SHP77 (cell line): ENCODE data around the gene VAT1L.
"Not testable (repeated sequence)": the region's sequence is repeated elsewhere in the genome, so short reads cannot be mapped to it uniquely, and the experiment has no call there.

Source experiments
- DNase-seq, 2 experiments: peaks; one replicate each; lab custom pipeline; 2025; lab: John Stamatoyannopoulos, UW

The VAT1L gene

DNA sequence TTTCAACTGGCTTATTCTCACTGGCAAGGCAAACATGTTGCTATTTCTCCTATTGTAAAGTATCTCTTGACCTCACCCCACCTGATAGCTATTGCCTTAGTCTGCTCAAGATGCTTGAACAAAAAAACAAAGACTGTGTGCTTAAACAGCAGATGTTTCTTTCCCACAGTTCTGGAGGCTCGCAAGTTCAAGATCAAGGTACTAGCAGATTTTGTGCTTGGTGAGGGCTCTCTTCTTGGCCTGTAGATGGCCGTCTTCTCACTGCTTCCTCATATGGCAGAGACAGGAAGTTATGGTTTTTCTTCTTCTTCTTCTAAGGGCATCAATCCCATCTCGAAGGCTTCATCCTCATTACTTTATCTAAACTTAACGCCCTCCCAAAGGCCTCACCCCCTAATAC lies 124.3 kb downstream of the VAT1L start:
- no peak for DNase-seq

DNA sequence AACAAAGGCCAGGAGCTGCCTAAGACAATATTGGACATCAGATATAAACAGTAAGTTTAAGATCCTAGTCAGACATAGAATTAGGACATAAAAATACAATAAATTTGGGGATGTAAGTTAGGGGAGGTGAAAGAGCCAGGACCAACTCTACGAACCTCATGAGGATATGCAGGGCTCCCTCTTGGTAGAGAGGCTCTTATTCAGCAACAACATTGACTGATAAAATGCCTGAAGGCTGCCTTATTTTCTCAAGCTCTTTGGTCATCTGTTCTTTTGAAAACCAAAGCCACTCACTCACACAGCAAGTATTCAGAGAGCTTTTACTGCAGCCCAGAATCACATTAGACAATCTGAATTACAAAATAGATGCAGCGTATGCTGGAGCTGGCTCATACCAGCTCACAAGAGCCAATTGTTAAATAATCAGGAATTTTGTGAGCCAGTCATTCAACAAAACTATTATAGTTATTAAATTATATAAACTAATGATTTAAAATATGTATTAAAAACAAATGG lies 125.4 kb downstream of the VAT1L start:
- no peak for DNase-seq

DNA sequence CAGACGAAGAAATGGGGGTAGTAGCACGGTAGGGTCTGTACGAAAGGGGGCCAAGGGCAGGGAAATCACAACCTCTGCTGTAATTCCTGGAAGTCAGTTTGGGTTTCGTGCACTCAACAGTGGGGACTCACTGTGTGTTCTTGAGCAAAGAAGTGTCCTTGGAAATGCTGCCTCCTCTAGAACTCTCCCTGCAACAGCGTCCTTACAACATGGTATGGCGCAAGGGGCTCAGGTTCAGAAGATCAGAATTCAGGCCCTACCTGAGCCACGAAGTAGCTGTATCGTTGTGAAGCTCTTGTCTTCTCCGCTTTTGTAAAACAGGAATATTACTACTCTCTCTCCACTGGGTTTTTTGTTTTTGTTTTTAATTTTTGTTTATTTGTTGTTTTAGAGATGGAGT lies 127.7 kb downstream of the VAT1L start:
- no peak for DNase-seq

DNA sequence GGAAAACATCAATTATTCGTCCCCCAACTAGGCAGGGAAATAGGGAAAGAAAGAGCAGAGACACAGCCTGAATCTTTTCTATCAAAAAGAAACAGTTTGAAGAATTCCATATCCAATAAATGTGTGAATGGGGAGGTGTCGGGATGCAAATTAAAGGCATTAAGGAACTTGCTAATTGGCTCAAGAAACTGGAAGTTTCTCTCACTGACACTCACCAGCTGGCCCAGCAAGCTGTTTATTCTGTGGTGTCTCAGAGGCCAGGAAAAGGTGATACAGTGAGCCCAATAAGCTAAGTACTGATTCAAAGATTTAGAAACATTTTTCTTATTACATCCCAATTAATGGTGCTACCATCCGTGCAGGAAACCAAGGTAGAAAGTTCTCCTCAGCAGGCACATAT lies 129.6 kb downstream of the VAT1L start:
- DNase-seq, result no peak

DNA sequence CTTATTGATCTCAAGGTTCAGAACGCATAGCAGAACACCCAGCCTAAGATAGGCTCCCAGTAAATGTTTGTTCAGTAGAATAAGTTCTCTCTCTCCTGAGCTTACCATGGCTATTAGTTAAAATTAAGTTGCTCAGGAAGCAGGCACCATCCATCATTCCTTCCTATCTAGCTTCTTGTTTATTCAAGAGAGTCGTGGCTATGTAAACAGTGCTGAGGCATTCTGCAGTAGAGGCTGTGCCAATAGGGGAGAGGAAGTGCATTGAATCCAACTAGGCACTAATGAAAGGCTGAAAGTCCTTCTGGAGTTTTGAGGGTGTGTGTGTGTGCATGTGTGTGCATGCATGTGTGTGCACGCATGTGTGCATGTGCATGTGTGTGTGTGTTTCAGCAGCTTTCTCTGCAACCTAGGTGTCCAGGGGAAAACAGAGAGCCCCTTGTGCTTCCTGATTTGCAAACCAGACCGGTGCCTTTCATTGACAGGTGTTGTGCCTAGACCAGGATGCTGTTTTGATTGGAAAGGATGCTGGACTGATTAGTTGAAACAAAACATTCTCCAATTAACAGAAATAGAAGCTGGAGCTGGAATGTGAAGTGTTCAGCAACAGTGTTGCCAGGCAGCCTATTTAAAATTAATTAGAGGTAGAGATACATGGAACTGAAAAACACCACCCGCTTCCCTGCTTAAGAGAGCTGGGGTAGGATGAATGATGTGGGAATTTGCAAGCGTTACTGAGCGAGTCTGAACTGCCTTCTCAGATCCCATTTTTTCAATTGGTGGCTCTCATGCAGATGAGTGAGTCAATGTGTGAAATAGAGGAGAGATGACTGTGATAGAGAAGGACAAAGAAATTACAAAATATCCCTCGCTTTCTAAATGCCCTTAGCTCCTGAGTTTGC lies 130.7 kb downstream of the VAT1L start:
- DNase-seq, result peak; percentile 5 to 10

DNA sequence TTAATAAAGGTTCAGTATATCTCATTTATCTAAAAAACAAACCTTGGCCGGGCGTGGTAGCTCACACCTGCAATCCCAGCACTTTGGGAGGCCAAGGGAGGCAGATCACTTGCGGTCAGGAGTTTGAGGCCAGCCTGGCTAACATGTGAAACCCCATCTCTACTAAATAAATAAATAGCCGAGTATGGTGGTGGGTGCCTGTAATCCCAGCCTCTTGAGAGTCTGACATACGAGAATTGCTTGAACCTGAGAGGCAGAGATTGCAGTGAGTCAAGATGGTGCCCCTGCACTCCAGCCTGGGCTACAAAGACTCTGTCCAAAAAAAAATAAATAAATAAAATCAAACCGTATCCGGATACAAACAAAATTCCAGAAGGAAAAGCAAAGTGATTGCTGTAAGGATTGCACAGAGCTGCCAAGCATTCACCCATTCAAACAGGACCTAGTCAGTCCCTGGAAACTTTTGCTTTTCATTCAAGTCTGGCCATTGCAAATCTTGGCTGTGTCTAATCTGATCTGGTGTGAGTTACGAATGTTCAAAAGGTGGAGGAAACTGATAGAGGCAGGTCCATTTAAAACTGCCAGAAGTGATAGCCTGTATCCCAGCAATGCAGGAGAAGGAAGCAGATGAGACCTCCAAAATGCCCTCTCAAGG lies 131.5 kb downstream of the VAT1L start:
- DNase-seq, result no peak

GRCh38 chr16:77920984-77921383 lies 132.6 kb downstream of the VAT1L start:
- DNase-seq, result no peak

DNA sequence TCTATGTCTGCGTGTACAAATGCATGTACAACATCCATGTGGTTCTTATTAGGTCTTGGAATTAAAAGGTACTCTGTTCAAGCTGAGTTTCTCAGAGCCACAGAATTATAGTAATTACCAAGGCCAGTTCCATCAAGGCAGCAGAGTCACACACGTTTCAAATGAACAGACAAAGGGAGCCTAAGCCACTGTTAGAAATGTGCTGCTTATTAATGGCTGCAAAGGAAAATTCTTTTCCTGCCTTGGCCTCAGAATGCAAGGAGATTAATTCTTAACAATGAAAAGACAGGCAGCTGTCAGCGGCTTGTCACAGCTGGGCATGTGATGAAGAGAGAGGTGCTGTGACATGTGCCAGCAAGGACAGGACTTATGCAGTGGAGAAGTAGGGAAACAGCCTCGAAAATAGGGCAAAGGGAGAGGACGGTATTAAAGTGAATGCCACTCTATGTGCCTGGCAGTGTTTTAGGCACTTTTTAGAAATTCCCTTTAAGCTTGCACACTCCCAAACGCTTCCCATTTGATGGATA lies 133.9 kb downstream of the VAT1L start:
- no peak for DNase-seq

GRCh38 chr16:77925531-77925930 lies 137.2 kb downstream of the VAT1L start:
- DNase-seq, result no peak

DNA sequence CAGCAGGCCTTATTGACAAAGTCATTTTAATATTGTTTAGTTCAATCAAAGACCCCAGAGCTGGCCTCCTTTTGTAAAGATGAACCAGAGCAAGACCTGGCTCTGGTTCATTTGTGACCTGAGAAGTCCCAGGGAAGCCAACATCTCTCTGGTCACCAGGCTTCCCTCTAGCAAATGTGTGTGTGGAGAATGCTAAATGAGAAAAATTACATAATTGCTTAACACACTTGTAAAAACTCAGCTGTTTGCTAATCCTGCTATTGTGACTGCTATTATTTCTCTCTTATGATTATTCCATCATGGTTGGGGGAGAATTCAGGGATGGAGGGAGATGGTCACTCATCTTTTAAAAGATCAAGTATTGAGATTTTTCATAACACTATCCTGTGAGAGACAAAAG lies 139.7 kb downstream of the VAT1L start:
- DNase-seq, result no peak

DNA sequence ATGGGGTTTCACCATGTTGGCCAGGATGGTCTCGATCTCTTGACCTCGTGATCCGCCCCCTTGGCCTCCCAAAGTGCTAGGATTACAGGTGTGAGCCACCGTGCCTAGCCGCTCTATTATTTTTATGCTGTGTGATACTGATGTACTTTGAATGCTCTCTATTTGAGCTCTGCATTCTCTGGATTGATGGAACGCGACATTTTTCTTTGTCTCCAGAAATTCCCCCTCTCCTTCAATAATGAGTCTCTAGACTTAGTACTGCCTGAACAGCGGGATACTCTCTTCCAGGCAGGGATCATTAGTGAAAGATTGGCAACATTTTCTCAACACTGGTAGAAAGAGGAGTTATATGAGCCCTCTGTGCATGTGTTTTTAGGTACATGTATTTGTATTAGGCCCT lies 140.6 kb downstream of the VAT1L start:
- no peak for DNase-seq

GRCh38 chr16:77931058-77931457 lies 142.7 kb downstream of the VAT1L start:
- no peak for DNase-seq

GRCh38 chr16:77937473-77938149 lies 149.2 kb downstream of the VAT1L start:
- DNase-seq, result no peak

- DNase-seq, result no peak
Observed at GRCh38 chr16:77938913-77939312, 150.5 kb downstream of the VAT1L start.

DNA sequence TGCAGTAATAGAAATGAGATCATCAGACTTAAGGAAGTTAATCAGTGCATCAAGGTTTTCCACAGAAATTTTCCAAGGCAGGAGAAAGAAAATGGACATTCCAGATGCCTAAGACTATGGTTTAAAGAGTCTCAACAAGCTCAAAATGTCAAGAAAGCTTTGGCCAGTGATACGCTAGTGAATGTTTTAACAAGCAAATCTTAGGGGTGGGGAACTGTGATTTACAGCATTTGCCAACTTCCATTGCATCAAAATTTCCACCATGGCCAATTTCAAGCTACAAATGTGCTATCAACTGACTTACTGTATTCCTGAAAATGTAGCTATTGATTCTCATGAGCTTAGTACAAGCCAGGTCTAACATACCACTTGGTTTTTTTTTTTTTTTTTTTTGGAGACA lies 151.6 kb downstream of the VAT1L start:
- DNase-seq, result no peak

- DNase-seq, result peak; percentile 25 to 44
Observed at GRCh38 chr16:77943801-77944200, 155.4 kb downstream of the VAT1L start.

DNA sequence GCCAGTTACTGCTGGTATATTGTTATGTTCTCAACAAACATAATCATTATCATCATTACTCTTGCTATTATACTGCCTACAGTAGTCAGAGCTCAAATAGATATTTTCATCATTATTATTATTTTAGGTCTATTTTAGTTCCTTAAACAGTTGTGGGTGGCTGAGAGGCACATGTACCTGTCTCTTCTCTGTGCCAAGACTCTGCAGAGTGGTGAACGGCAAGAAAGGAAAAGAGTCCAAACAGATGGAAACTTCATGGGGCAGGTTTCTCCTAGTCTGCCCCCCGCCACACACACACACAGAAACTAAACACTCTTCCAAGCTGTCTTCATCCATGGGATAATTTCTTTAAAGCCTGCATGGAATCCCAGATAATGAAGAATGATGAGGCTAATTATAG lies 156.3 kb downstream of the VAT1L start:
- no peak for DNase-seq

DNA sequence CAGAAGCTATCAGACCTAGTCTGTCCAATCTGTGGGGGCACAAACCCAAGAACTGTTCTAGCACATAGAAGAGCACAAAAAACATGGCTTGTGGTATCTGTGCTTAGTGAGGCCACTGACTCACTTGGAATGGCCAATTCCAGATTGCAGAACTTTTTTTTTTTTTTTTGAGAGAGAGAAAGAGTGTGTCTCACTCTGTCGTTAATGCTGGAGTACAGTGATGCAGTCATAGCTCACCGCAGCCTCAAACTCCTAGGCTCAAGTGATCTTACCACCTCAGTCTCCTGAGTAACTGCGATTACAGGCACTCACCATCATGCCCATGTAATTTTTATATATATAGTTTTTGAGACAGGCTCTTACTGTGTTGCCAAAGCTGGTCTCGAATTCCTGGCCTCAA lies 156.8 kb downstream of the VAT1L start:
- no peak for DNase-seq

GRCh38 chr16:77946823-77947222 lies 158.5 kb downstream of the VAT1L start:
- DNase-seq, result no peak

DNA sequence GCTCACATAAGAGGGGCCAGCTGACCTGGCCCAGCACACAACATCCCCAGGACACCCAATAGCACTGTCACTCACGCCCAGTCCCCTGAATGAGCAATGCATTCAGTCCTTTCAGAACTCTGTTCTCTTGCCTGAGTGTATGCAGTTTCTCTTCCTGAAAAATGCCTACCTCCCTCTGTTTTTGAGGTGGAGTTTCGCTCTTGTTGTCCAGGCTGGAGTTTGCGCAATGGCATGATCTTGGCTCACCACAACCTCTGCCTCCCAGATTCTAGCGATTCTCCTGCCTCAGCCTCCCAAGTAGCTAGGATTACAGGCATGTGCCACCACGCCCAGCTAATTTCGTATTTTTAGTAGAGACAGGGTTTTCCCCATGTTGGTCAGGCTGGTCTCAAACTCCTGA lies 159.2 kb downstream of the VAT1L start:
- not testable (repeated sequence) for DNase-seq

GRCh38 chr16:77948835-77949234 lies 160.5 kb downstream of the VAT1L start:
- no peak for DNase-seq

- DNase-seq, result no peak
Observed at GRCh38 chr16:77949445-77949844, 161.1 kb downstream of the VAT1L start.
